Measurements from ENCODE around the gene ATP12A. TPM values are rescaled to one million over a fixed set of nuclear protein-coding genes. Genes with fewer than 3 reads are reported as not detected.

ATP12A gene
- total and polyA plus RNA-seq, 7 donors = not detected

- TF ChIP-seq, protein P1, sequence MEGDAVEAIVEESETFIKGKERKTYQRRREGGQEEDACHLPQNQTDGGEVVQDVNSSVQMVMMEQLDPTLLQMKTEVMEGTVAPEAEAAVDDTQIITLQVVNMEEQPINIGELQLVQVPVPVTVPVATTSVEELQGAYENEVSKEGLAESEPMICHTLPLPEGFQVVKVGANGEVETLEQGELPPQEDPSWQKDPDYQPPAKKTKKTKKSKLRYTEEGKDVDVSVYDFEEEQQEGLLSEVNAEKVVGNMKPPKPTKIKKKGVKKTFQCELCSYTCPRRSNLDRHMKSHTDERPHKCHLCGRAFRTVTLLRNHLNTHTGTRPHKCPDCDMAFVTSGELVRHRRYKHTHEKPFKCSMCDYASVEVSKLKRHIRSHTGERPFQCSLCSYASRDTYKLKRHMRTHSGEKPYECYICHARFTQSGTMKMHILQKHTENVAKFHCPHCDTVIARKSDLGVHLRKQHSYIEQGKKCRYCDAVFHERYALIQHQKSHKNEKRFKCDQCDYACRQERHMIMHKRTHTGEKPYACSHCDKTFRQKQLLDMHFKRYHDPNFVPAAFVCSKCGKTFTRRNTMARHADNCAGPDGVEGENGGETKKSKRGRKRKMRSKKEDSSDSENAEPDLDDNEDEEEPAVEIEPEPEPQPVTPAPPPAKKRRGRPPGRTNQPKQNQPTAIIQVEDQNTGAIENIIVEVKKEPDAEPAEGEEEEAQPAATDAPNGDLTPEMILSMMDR (IDR thresholded peaks at IDR 0.05) = no peak
- no peak for ATAC-seq
Observed at GRCh38 chr13:24662195-24663088, 17.8 kb upstream of the ATP12A start.

GRCh38 chr13:24663089-24663395, 17.2 kb upstream of the ATP12A start:
- intact Hi-C loops (cut with DNase I) = no loop called here

More at GRCh38 chr13:24662195-24663088, 17.8 kb upstream of the ATP12A start:
- Histone ChIP-seq H3K36me3 (ENCODE audit: insufficient read depth in 1 of 2, low read depth in 1 of 2) (no peaks in the 10 kb centered on the region), H3K4me3 (no peak overlapping the region), H3K27ac (no peak overlapping the region), H3K9me3 (no peaks in the 10 kb centered on the region), H3K4me1 (no peaks in the 10 kb centered on the region), H3K27me3 (ENCODE audit: insufficient read depth in 3 of 3, low read length in 2 of 3) (no peaks in the 10 kb centered on the region)
- DNase-seq = no peak
- intact Hi-C loops (cut with DNase I) = no loop called here
- 67 to 95% (median 82%) methylated on average over 2 of the region's 2 CpGs for WGBS, 3 donors

GRCh38 chr13:24663586-24663985, 16.6 kb upstream of the ATP12A start:
- DNase-seq (no peak), ATAC-seq (no peak)
- H3K9me3 ChIP-seq = no peaks in the 10 kb centered on the region
- no peaks in the 10 kb centered on the region for H3K27me3 ChIP-seq (ENCODE audit: insufficient read depth in 3 of 3, low read length in 2 of 3)
- no peaks in the 10 kb centered on the region for H3K36me3 ChIP-seq (ENCODE audit: insufficient read depth in 1 of 2, low read depth in 1 of 2)
- intact Hi-C loops (cut with DNase I) = no loop called here
- no peak overlapping the region for H3K4me3 ChIP-seq
- TF ChIP-seq, protein P1 (IDR thresholded peaks at IDR 0.05) = no peak
- 89 to 92% (median 90%) methylated on average over 1 of the region's 1 CpG for WGBS, 3 donors
- no peaks in the 10 kb centered on the region for H3K4me1 ChIP-seq
- H3K27ac ChIP-seq = no peak overlapping the region

More at GRCh38 chr13:24663089-24663395, 17.2 kb upstream of the ATP12A start:
- Histone ChIP-seq H3K27ac (no peak overlapping the region), H3K27me3 (ENCODE audit: insufficient read depth in 3 of 3, low read length in 2 of 3) (no peaks in the 10 kb centered on the region), H3K9me3 (no peaks in the 10 kb centered on the region), H3K4me1 (no peaks in the 10 kb centered on the region), H3K4me3 (no peak overlapping the region), H3K36me3 (ENCODE audit: insufficient read depth in 1 of 2, low read depth in 1 of 2) (no peaks in the 10 kb centered on the region)
- 83 to 89% (median 84%) methylated on average over 4 of the region's 4 CpGs for WGBS, 3 donors
- TF ChIP-seq, protein P1 (IDR thresholded peaks at IDR 0.05) = no peak
- ATAC-seq (no peak), DNase-seq (no peak)

GRCh38 chr13:24664726-24665409, 15.3 kb upstream of the ATP12A start:
- intact Hi-C loops (cut with DNase I) = no loop called here
- Histone ChIP-seq H3K27me3 (ENCODE audit: insufficient read depth in 3 of 3, low read length in 2 of 3) (no peaks in the 10 kb centered on the region), H3K27ac (no peak overlapping the region), H3K9me3 (no peaks in the 10 kb centered on the region), H3K36me3 (ENCODE audit: insufficient read depth in 1 of 2, low read depth in 1 of 2) (no peaks in the 10 kb centered on the region), H3K4me1 (no peaks in the 10 kb centered on the region), H3K4me3 (no peak overlapping the region)
- 74 to 93% (median 83%) methylated on average over 5 of the region's 5 CpGs for WGBS, 3 donors
- TF ChIP-seq, protein P1 (IDR thresholded peaks at IDR 0.05) = no peak
- ATAC-seq (no peak), DNase-seq (no peak)

Data from psoas muscle (tissue), 8 donors.